Natural killer cell (primary cell): ENCODE results near the gene PTPRM. TPM values are rescaled to one million over a fixed set of nuclear protein-coding genes. Genes with fewer than 3 reads are reported as not detected.

Experiments
- ATAC-seq, 3 donors: fragments of 150-1000 bp in 2 of 3; fragments of 200-7000 bp in 1 of 3; cut with Tn5 transposase; 1 replicate in 1 of 3; 2 replicates in 2 of 3; pipeline ENCODE4 v1.10.0; 2021; ENCODE audit warnings: mild to moderate bottlenecking in 2 of 3, moderate library complexity in 2 of 3
- DNase-seq, 2 donors: peaks; one replicate each; pipeline versions ENCODE4 v3.0.0 to v3.0.0-alpha.2; 2013 to 2021; ENCODE audit warnings: mixed read lengths in 1 of 2
- H3K27ac ChIP-seq: one replicate; pipeline ENCODE4 v1.5.1; 2013; ENCODE audit warnings: mild to moderate bottlenecking, low read length
- H3K27me3 ChIP-seq: one replicate; pipeline ENCODE4 v1.6.1; 2013; ENCODE audit warnings: low read length; ENCODE audit not compliant: control insufficient read depth, insufficient read depth
- H3K36me3 ChIP-seq: one replicate; pipeline ENCODE4 v1.6.1; 2013; ENCODE audit warnings: low read length; ENCODE audit not compliant: control insufficient read depth, insufficient read depth
- H3K4me1 ChIP-seq: one replicate; pipeline ENCODE4 v1.6.1; 2013; ENCODE audit warnings: low read length; ENCODE audit not compliant: control insufficient read depth, insufficient read depth
- H3K4me3 ChIP-seq: one replicate; pipeline ENCODE4 v1.5.1; 2013; ENCODE audit warnings: low read length
- H3K9me3 ChIP-seq: one replicate; pipeline ENCODE4 v1.6.1; 2013; ENCODE audit warnings: low read length; ENCODE audit not compliant: control insufficient read depth, insufficient read depth
- H3K27ac Mint-ChIP-seq, 2 donors: one replicate each; pipeline ENCODE4 v1.8.0; 2022; ENCODE audit warnings: mild to moderate bottlenecking in 2 of 2, mixed read lengths in 2 of 2, moderate library complexity in 1 of 2
- H3K27me3 Mint-ChIP-seq, 2 donors: one replicate each; pipeline ENCODE4 v1.8.0; 2022; ENCODE audit warnings: low read depth in 2 of 2, mixed read lengths in 2 of 2
- H3K36me3 Mint-ChIP-seq: one replicate; pipeline ENCODE4 v1.8.0; 2022; ENCODE audit warnings: mixed read lengths
- H3K4me1 Mint-ChIP-seq, 2 donors: one replicate each; pipeline ENCODE4 v1.8.0; 2022; ENCODE audit warnings: mixed read lengths in 2 of 2
- H3K4me3 Mint-ChIP-seq: one replicate; pipeline ENCODE4 v1.8.0; 2022; ENCODE audit warnings: mild to moderate bottlenecking, moderate library complexity, mixed read lengths
- H3K9me3 Mint-ChIP-seq, 2 donors: one replicate each; pipeline ENCODE4 v1.8.0; 2022; ENCODE audit warnings: mixed read lengths in 2 of 2
- CTCF ChIP-seq: fragments of 200-600 bp; IDR thresholded peaks from one replicate; pipeline ENCODE4 v1.8.0; 2022; ENCODE audit warnings: antibody characterized with exemption
- WGBS: methylation state at CpG from one replicate; pipeline ENCODE4 v1.1.7; 2013; ENCODE audit warnings: missing lambda C conversion rate; ENCODE audit not compliant: insufficient coverage; 5-methylcytosine and 5-hydroxymethylcytosine counted together
- intact Hi-C: fragments of 100-400 bp; cut with micrococcal nuclease; formaldehyde crosslinking; loops from one replicate; pipeline ENCODE4 v1.14.2; 2022
- total RNA-seq, 4 donors: library from RNA; stranded (reverse); fragments of 120-200 nt in 1 of 4; gene quantifications; one replicate each; pipeline versions ENCODE4 v1.2.3 to v1.2.4, GENCODE V29; 2013 to 2022

Gene PTPRM
- total RNA-seq, 3 donors from 2014 or later (not counting 1 experiment from before 2014, with no cell fraction given): 5.0 to 13.2 (median 12.1) TPM

DNA sequence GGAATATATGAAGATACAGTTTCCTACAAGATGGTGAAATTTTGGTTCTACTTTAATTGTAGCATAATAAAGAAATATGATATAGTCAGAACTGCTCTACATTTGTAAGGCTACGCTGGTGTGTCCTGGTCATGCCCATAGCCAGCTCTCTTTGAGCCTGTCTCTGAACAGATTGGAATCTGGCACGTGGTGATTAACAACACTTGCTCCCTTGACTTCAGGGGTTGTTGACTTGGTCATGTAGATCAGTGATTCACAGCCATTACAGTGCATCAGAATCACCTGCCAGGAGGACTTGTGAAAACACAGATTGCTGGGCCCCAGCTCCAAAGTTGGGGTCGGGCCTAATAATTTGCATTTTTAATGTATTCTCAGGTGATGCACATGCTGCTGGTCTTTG is 80.4 kb downstream of the PTPRM start:
- intact Hi-C loops: no loop called here
- no peak for ATAC-seq
- Mint-ChIP-seq H3K4me1 (no peaks in the 10 kb centered on the region), H3K27ac (no peak overlapping the region), H3K27me3 (no peaks in the 10 kb centered on the region), H3K9me3 (peaks cover 5 to 12% of the 10 kb centered on the region in 2 donors), H3K4me3 (no peak overlapping the region), H3K36me3 (no peaks in the 10 kb centered on the region)
- Histone ChIP-seq H3K36me3 (no peaks in the 10 kb centered on the region), H3K27me3 (no peaks in the 10 kb centered on the region), H3K27ac (no peak overlapping the region), H3K4me3 (no peak overlapping the region), H3K9me3 (peaks cover 8% of the 10 kb centered on the region), H3K4me1 (no peaks in the 10 kb centered on the region)
- WGBS: 83% methylated on average over 3 of the region's 3 CpGs
- DNase-seq: no peak
- no peak for TF ChIP-seq CTCF

GRCh38 chr18:7657050-7657449 is 89.9 kb downstream of the PTPRM start:
- 84% methylated on average over 6 of the region's 6 CpGs for WGBS
- no peaks in the 10 kb centered on the region for H3K9me3 ChIP-seq
- Mint-ChIP-seq H3K36me3 (no peaks in the 10 kb centered on the region), H3K4me1 (no peaks in the 10 kb centered on the region), H3K9me3 (peaks cover 0 to 6% of the 10 kb centered on the region in 2 donors), H3K27ac (no peak overlapping the region), H3K27me3 (no peaks in the 10 kb centered on the region), H3K4me3 (no peak overlapping the region)
- H3K27me3 ChIP-seq: no peaks in the 10 kb centered on the region
- no peak for DNase-seq
- ATAC-seq: no peak
- H3K4me1 ChIP-seq: no peaks in the 10 kb centered on the region
- H3K27ac ChIP-seq: no peak overlapping the region
- no peak for TF ChIP-seq CTCF
- intact Hi-C loops: no loop called here
- no peaks in the 10 kb centered on the region for H3K36me3 ChIP-seq
- H3K4me3 ChIP-seq: no peak overlapping the region

GRCh38 chr18:7657937-7658336 is 90.8 kb downstream of the PTPRM start:
- intact Hi-C loops: no loop called here
- WGBS: 100% methylated on average over 1 of the region's 2 CpGs
- no peak overlapping the region for H3K27ac ChIP-seq
- H3K27me3 ChIP-seq: no peaks in the 10 kb centered on the region
- no peaks in the 10 kb centered on the region for H3K36me3 ChIP-seq
- no peak overlapping the region for H3K27ac Mint-ChIP-seq
- peaks cover 0 to 6% of the 10 kb centered on the region in 2 donors for H3K9me3 Mint-ChIP-seq
- H3K4me3 Mint-ChIP-seq: no peak overlapping the region
- no peaks in the 10 kb centered on the region for H3K27me3 Mint-ChIP-seq
- H3K4me1 Mint-ChIP-seq: no peaks in the 10 kb centered on the region
- no peaks in the 10 kb centered on the region for H3K36me3 Mint-ChIP-seq
- H3K4me1 ChIP-seq: no peaks in the 10 kb centered on the region
- H3K9me3 ChIP-seq: no peaks in the 10 kb centered on the region
- ATAC-seq: no peak
- TF ChIP-seq CTCF: no peak
- no peak overlapping the region for H3K4me3 ChIP-seq
- no peak for DNase-seq

GRCh38 chr18:7658701-7659100 is 91.6 kb downstream of the PTPRM start:
- H3K36me3 Mint-ChIP-seq: no peaks in the 10 kb centered on the region
- H3K9me3 Mint-ChIP-seq: peaks cover 0 to 6% of the 10 kb centered on the region in 2 donors
- no peaks in the 10 kb centered on the region for H3K36me3 ChIP-seq
- intact Hi-C loops: no loop called here
- no peak overlapping the region for H3K4me3 ChIP-seq
- DNase-seq (no peak), ATAC-seq (no peak)
- no peaks in the 10 kb centered on the region for H3K9me3 ChIP-seq
- H3K27ac ChIP-seq: no peak overlapping the region
- H3K4me1 ChIP-seq: no peaks in the 10 kb centered on the region
- H3K27ac Mint-ChIP-seq: no peak overlapping the region
- WGBS: 88% methylated on average over 1 of the region's 1 CpG
- no peak overlapping the region for H3K4me3 Mint-ChIP-seq
- H3K27me3 Mint-ChIP-seq: no peaks in the 10 kb centered on the region
- H3K27me3 ChIP-seq: no peaks in the 10 kb centered on the region
- H3K4me1 Mint-ChIP-seq: no peaks in the 10 kb centered on the region
- TF ChIP-seq CTCF: no peak
